Measurements from ENCODE around the gene SERPIND1.
"Not testable (repeated sequence)": the region's sequence is repeated elsewhere in the genome, so short reads cannot be mapped to it uniquely, and the experiment has no call there.

Gene SERPIND1

GRCh38 chr22:20825624-20826023 is 51.7 kb downstream of the SERPIND1 start:
- Histone ChIP-seq H3K27ac (no peak overlapping the region), H3K9me3 (no peaks in the 10 kb centered on the region), H3K4me3 (ENCODE audit: low read depth in 1 of 2, low read length in 1 of 2) (no peak overlapping the region), H3K36me3 (peaks cover 74% of the 10 kb centered on the region), H3K4me1 (ENCODE audit: control insufficient read depth in 1 of 2, insufficient read depth in 1 of 2, low read depth in 1 of 2, low read length in 1 of 2) (no peaks in the 10 kb centered on the region), H3K27me3 (no peaks in the 10 kb centered on the region)
- no peak for TF ChIP-seq CTCF (IDR thresholded peaks at IDR 0.05)

GRCh38 chr22:20826373-20827152 is 52.6 kb downstream of the SERPIND1 start:
- not testable (repeated sequence) for H3K9me3 ChIP-seq; H3K4me1 ChIP-seq (ENCODE audit: control insufficient read depth in 1 of 2, insufficient read depth in 1 of 2, low read depth in 1 of 2, low read length in 1 of 2); H3K4me3 ChIP-seq (ENCODE audit: low read depth in 1 of 2, low read length in 1 of 2); H3K27me3 ChIP-seq; H3K27ac ChIP-seq
- H3K36me3 ChIP-seq = peaks cover 73% of the 10 kb centered on the region

DNA sequence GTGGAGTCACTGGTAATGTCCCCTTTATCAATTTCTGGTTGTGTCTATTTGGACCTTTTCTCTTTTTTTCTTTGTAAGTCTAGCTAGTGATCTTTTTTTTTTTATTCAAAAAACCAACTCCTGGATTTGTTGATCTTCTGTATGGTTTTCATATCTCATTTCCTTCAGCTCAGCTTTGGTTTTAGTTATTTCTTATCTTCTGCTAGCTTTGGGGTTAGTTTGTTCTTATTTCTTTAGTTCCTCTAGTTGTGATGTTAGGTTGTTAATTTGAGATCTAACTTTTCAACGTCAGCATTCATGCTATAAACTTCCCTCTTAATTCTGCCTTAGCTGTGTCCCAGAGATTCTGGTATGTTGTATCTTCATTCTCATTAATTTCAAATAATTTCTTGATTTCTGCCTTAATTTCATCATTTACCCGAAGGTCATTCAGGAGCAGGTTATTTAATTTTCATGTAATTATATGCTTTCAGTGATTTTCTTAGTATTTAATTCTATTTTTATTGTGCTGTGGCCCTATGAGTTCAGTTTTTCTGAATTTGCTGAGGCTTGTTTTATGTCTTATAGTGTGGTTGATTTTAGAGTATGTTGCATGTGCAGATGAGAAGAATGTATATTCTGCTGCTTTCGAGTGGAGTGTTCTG is 55.7 kb downstream of the SERPIND1 start:
- Histone ChIP-seq H3K4me3 (ENCODE audit: low read depth in 1 of 2, low read length in 1 of 2) (no peak overlapping the region), H3K36me3 (peaks cover 68% of the 10 kb centered on the region), H3K27me3 (no peaks in the 10 kb centered on the region), H3K9me3 (no peaks in the 10 kb centered on the region), H3K4me1 (ENCODE audit: control insufficient read depth in 1 of 2, insufficient read depth in 1 of 2, low read depth in 1 of 2, low read length in 1 of 2) (no peaks in the 10 kb centered on the region), H3K27ac (no peak overlapping the region)
- TF ChIP-seq CTCF (IDR thresholded peaks at IDR 0.05) = no peak

DNA sequence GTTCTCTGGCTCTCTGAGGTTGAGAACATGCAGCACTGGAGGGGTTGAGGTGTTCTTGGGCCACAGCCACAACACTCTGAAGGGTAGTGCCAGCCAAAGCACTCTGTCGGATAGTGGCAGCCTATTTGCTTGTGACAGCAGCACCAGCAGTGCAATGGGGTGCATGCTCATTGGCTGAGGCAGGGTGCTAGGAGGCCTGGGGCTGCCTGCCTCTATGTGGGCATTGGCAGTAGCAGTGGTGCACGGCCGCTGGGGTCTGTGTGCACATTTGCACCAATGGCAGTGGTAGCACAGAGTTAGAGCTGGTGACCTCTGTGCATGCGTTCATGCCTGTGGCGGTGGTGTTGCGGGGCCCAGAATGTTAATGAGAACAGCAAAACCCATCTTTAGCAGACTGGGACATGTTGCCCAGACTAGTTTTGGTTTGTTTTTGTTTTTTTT is 59.3 kb downstream of the SERPIND1 start:
- no peaks in the 10 kb centered on the region for H3K9me3 ChIP-seq
- no peak for TF ChIP-seq CTCF (IDR thresholded peaks at IDR 0.05)
- H3K36me3 ChIP-seq = peaks cover 52% of the 10 kb centered on the region
- H3K27me3 ChIP-seq = no peaks in the 10 kb centered on the region
- H3K27ac ChIP-seq = no peak overlapping the region
- H3K4me1 ChIP-seq (ENCODE audit: control insufficient read depth in 1 of 2, insufficient read depth in 1 of 2, low read depth in 1 of 2, low read length in 1 of 2) = peaks cover 6 to 9% of the 10 kb centered on the region in 2 experiments
- H3K4me3 ChIP-seq (ENCODE audit: low read depth in 1 of 2, low read length in 1 of 2) = no peak overlapping the region

- no peaks in the 10 kb centered on the region for H3K9me3 ChIP-seq
- no peak overlapping the region for H3K27ac ChIP-seq
- H3K4me3 ChIP-seq (ENCODE audit: low read depth in 1 of 2, low read length in 1 of 2) = no peak overlapping the region
- TF ChIP-seq CTCF (IDR thresholded peaks at IDR 0.05) = no peak
- H3K27me3 ChIP-seq = no peaks in the 10 kb centered on the region
- H3K36me3 ChIP-seq = peaks cover 45% of the 10 kb centered on the region
- peaks cover 6 to 9% of the 10 kb centered on the region in 2 experiments for H3K4me1 ChIP-seq (ENCODE audit: control insufficient read depth in 1 of 2, insufficient read depth in 1 of 2, low read depth in 1 of 2, low read length in 1 of 2)
These were observed 60.3 kb downstream of the SERPIND1 start for GRCh38 chr22:20834206-20834605.

GRCh38 chr22:20834725-20835124 is 60.8 kb downstream of the SERPIND1 start:
- Histone ChIP-seq H3K4me1 (ENCODE audit: control insufficient read depth in 1 of 2, insufficient read depth in 1 of 2, low read depth in 1 of 2, low read length in 1 of 2) (peaks cover 6 to 9% of the 10 kb centered on the region in 2 experiments), H3K9me3 (no peaks in the 10 kb centered on the region), H3K36me3 (peaks cover 44% of the 10 kb centered on the region), H3K4me3 (ENCODE audit: low read depth in 1 of 2, low read length in 1 of 2) (no peak overlapping the region), H3K27me3 (no peaks in the 10 kb centered on the region), H3K27ac (no peak overlapping the region)
- no peak for TF ChIP-seq CTCF (IDR thresholded peaks at IDR 0.05)
